H1 (cell line): ENCODE results near the gene AGR3.

Source experiments
- POLR2A ChIP-seq, 2 experiments: IDR thresholded peaks; 1 replicate in 1 of 2; 2 replicates in 1 of 2; pipeline ENCODE4 v1.6.1; 2011; ENCODE audit warnings: low read depth in 2 of 2, low read length in 2 of 2, mild to moderate bottlenecking in 2 of 2; ENCODE audit errors: control extremely low read depth in 1 of 2
- POLR2AphosphoS5 ChIP-seq: IDR thresholded peaks from 2 replicates; pipeline ENCODE4 v1.6.1; 2011; ENCODE audit warnings: low read depth, low read length
- SAP30 ChIP-seq: fragments of 300-600 bp; sonication (generic); IDR thresholded peaks from 2 replicates; pipeline ENCODE4 v1.7.1; 2012; ENCODE audit warnings: low read length, moderate library complexity, mild to moderate bottlenecking, inconsistent platforms; ENCODE audit not compliant: insufficient read depth, insufficient replicate concordance
- TAF7 ChIP-seq: optimal IDR thresholded peaks from 2 replicates; pipeline ENCODE3; 2011; ENCODE audit warnings: low read depth, mild to moderate bottlenecking, inconsistent platforms, low read length, moderate library complexity, borderline replicate concordance
- TF ChIP-seq, protein P1 (sequence below), 3 experiments: IDR thresholded peaks; 1 replicate in 2 of 3; 2 replicates in 1 of 3; pipeline versions ENCODE4 v1.5.1 to v1.6.1; 2011; ENCODE audit warnings: low read length in 3 of 3, mild to moderate bottlenecking in 3 of 3, inconsistent platforms in 2 of 3, low read depth in 1 of 3, moderate library complexity in 1 of 3; ENCODE audit not compliant: insufficient read depth in 1 of 3; ENCODE audit errors: control extremely low read depth in 1 of 3

DNA sequence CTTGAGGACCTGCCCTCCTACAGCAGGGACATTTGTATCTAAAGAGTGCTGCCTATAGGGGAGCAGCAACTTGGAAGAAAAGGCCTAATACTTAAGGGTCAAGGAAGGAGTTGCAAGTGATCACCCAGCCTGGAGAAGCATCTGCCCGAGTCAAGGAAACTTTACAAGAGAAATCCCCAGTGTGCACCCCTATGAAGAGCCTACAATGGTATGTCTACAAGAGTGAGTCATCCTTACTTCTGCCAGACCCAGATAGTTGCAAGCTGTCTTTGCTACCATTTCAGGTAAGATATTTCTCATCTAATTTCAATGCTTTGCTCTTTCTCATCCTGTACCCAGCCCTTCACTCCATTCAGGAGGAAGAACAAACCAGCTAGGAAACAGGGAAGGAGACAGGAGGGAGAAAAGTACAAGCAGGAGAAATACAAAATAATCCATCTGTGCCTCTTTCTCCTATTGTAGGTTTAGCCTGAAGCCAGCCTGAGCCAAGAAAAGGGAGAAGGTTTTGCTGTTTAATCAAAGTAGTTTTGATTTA lies 34.4 kb upstream of the AGR3 start:
- TF ChIP-seq SAP30 (no peak), POLR2AphosphoS5 (no peak), TAF7 (no peak), POLR2A (IDR thresholded peaks at IDR 0.05; ENCODE audit: control extremely low read depth in 1 of 2, low read depth in 2 of 2, low read length in 2 of 2) (no peak)
- TF ChIP-seq, protein P1, sequence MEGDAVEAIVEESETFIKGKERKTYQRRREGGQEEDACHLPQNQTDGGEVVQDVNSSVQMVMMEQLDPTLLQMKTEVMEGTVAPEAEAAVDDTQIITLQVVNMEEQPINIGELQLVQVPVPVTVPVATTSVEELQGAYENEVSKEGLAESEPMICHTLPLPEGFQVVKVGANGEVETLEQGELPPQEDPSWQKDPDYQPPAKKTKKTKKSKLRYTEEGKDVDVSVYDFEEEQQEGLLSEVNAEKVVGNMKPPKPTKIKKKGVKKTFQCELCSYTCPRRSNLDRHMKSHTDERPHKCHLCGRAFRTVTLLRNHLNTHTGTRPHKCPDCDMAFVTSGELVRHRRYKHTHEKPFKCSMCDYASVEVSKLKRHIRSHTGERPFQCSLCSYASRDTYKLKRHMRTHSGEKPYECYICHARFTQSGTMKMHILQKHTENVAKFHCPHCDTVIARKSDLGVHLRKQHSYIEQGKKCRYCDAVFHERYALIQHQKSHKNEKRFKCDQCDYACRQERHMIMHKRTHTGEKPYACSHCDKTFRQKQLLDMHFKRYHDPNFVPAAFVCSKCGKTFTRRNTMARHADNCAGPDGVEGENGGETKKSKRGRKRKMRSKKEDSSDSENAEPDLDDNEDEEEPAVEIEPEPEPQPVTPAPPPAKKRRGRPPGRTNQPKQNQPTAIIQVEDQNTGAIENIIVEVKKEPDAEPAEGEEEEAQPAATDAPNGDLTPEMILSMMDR (IDR thresholded peaks at IDR 0.05; ENCODE audit: control extremely low read depth in 1 of 3, insufficient read depth in 1 of 3, low read depth in 1 of 3, low read length in 3 of 3) = no peak
